ENCODE results near the gene PTPN20. TPM values are rescaled to one million over a fixed set of nuclear protein-coding genes. Genes with fewer than 3 reads are reported as not detected.

Gene PTPN20
- total and polyA plus RNA-seq, 3 donors from 2014 or later: 20.9 to 39.6 (median 23.1) TPM

GRCh38 chr10:47012214-47012613, 101.0 kb downstream of the PTPN20 start:
- intact Hi-C loops (cut with DNase I; ENCODE audit: low total_unique reads): no loop called here
- TF ChIP-seq POLR2A (IDR thresholded peaks at IDR 0.05) (no peak), CTCF (IDR thresholded peaks at IDR 0.05) (no peak)
- Histone ChIP-seq H3K4me1 (no peaks in the 10 kb centered on the region), H3K27me3 (no peaks in the 10 kb centered on the region), H3K9me3 (no peaks in the 10 kb centered on the region), H3K36me3 (ENCODE audit: low read depth, missing control alignments) (no peaks in the 10 kb centered on the region), H3K4me3 (no peak overlapping the region), H3K27ac (no peak overlapping the region)
- no peak for DNase-seq

- Histone ChIP-seq H3K4me1 (no peaks in the 10 kb centered on the region), H3K27me3 (no peaks in the 10 kb centered on the region), H3K9me3 (no peaks in the 10 kb centered on the region), H3K27ac (no peak overlapping the region), H3K36me3 (ENCODE audit: low read depth, missing control alignments) (no peaks in the 10 kb centered on the region), H3K4me3 (no peak overlapping the region)
- intact Hi-C loops (cut with DNase I; ENCODE audit: low total_unique reads): no loop called here
- 54 to 57% methylated on average over 11 to 14 of the region's 14 CpGs for WGBS, 2 donors
- no peak for DNase-seq
- no peak for TF ChIP-seq POLR2A (IDR thresholded peaks at IDR 0.05)
- TF ChIP-seq CTCF (IDR thresholded peaks at IDR 0.05): no peak
Measured at GRCh38 chr10:47013507-47014154, 102.4 kb downstream of the PTPN20 start.

GRCh38 chr10:47015404-47015803, 104.2 kb downstream of the PTPN20 start:
- no peaks in the 10 kb centered on the region for H3K4me1 ChIP-seq
- H3K4me3 ChIP-seq: no peak overlapping the region
- no peaks in the 10 kb centered on the region for H3K9me3 ChIP-seq
- no peak for DNase-seq
- intact Hi-C loops (cut with DNase I; ENCODE audit: low total_unique reads): no loop called here
- no peaks in the 10 kb centered on the region for H3K36me3 ChIP-seq (ENCODE audit: low read depth, missing control alignments)
- TF ChIP-seq CTCF (IDR thresholded peaks at IDR 0.05) (no peak), POLR2A (IDR thresholded peaks at IDR 0.05) (no peak)
- no peaks in the 10 kb centered on the region for H3K27me3 ChIP-seq
- no peak overlapping the region for H3K27ac ChIP-seq

- 89 to 90% methylated on average over 8 of the region's 8 CpGs for WGBS, 2 donors
Measured at GRCh38 chr10:47016564-47016963, 105.3 kb downstream of the PTPN20 start.

More at GRCh38 chr10:47016564-47016963, 105.3 kb downstream of the PTPN20 start:
- intact Hi-C loops (cut with DNase I; ENCODE audit: low total_unique reads): no loop called here
- Histone ChIP-seq H3K27me3 (no peaks in the 10 kb centered on the region), H3K36me3 (ENCODE audit: low read depth, missing control alignments) (no peaks in the 10 kb centered on the region), H3K4me3 (no peak overlapping the region), H3K27ac (no peak overlapping the region), H3K9me3 (no peaks in the 10 kb centered on the region), H3K4me1 (no peaks in the 10 kb centered on the region)
- TF ChIP-seq CTCF (IDR thresholded peaks at IDR 0.05) (no peak), POLR2A (IDR thresholded peaks at IDR 0.05) (no peak)
- no peak for DNase-seq
